Nephron progenitor cell (in vitro differentiated cells): ENCODE results near the gene ROR1.

Experiments used
- DNase-seq: peaks from one replicate; pipeline ENCODE4 v3.0.0; 2021
- H3K27ac Mint-ChIP-seq: 2 replicates; pipeline ENCODE4 v1.8.0; 2021; ENCODE audit warnings: mild to moderate bottlenecking, moderate library complexity, mixed read lengths
- H3K27me3 Mint-ChIP-seq: 2 replicates; pipeline ENCODE4 v1.8.0; 2021; ENCODE audit warnings: mild to moderate bottlenecking, low read depth, mixed read lengths; ENCODE audit not compliant: poor library complexity
- H3K36me3 Mint-ChIP-seq: 2 replicates; pipeline ENCODE4 v1.8.0; 2021; ENCODE audit warnings: low read depth, mixed read lengths
- H3K4me1 Mint-ChIP-seq: 2 replicates; pipeline ENCODE4 v1.8.0; 2021; ENCODE audit warnings: mixed read lengths
- H3K4me3 Mint-ChIP-seq: 2 replicates; pipeline ENCODE4 v1.8.0; 2021; ENCODE audit warnings: mild to moderate bottlenecking, moderate library complexity, mixed read lengths
- H3K9me3 Mint-ChIP-seq: 2 replicates; pipeline ENCODE4 v1.8.0; 2021; ENCODE audit warnings: mild to moderate bottlenecking, moderate library complexity, mixed read lengths
- TF ChIP-seq, protein P1 (sequence below): fragments of 200-600 bp; sonication (generic); IDR thresholded peaks from 2 replicates; pipeline ENCODE4 v1.5.0; 2021; ENCODE audit warnings: antibody characterized with exemption

The ROR1 gene

DNA sequence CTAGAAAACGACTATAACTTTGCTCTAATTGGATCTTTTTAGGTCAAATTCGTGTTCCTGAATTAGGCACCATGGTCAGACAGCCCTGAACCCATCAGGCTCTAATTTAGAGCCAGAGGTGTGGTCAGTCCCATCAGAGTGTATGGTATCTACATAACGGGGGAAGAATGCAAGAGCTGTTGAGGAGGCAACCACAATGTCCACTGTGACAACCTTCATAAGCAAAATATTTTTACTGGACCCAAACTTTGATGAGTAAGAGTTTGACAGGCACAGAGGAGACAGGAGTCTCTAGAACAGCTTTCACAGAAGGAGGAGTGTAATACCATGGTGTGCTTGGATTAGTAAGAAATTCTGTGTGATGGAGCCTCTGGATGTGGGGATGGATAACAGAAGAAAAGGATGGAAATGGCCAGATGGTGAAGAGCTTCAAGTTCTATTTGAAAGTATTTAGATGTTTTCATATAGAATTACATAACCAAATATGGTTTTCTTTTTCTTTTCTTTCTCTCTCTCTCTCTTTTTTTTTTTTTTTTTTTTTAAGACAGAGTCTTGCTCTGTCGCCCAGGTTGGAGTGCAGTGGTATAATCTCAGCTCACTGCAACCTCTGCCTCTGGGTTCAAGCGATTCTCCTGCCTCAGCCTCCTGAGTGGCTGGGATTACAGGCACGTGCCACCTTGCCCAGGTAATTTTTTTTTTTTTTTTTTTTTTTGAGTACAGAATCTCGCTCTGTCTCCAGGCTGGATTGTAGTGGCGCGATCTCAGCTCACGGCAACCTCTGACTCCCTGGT lies 454.5 kb downstream of the ROR1 start:
- TF ChIP-seq, protein P1, sequence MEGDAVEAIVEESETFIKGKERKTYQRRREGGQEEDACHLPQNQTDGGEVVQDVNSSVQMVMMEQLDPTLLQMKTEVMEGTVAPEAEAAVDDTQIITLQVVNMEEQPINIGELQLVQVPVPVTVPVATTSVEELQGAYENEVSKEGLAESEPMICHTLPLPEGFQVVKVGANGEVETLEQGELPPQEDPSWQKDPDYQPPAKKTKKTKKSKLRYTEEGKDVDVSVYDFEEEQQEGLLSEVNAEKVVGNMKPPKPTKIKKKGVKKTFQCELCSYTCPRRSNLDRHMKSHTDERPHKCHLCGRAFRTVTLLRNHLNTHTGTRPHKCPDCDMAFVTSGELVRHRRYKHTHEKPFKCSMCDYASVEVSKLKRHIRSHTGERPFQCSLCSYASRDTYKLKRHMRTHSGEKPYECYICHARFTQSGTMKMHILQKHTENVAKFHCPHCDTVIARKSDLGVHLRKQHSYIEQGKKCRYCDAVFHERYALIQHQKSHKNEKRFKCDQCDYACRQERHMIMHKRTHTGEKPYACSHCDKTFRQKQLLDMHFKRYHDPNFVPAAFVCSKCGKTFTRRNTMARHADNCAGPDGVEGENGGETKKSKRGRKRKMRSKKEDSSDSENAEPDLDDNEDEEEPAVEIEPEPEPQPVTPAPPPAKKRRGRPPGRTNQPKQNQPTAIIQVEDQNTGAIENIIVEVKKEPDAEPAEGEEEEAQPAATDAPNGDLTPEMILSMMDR = no peak
- H3K9me3 Mint-ChIP-seq = no peaks in the 10 kb centered on the region
- no peak overlapping the region for H3K4me3 Mint-ChIP-seq
- peaks cover 20% of the 10 kb centered on the region for H3K4me1 Mint-ChIP-seq
- no peak for DNase-seq
- H3K36me3 Mint-ChIP-seq = no peaks in the 10 kb centered on the region
- peaks cover 21% of the 10 kb centered on the region for H3K27me3 Mint-ChIP-seq
- no peak overlapping the region for H3K27ac Mint-ChIP-seq

DNA sequence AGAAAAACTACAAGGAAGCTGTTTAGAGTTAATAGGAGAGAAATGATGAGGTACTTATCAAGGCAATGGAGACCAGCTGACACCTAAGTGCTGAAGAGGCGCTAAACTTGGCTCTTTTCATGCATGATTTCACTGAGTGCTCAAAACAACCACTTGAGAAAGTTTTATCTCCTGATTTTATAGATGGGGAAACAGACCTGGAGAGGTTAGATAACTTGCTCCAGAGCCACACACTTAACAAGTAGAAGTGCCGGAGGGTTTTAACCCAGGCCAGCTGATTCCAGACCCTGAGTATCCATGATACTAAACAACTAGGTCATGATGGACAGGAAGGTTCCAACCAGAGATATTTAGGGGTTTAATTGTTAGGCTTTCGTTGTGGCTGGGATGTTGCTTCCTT lies 455.5 kb downstream of the ROR1 start:
- Mint-ChIP-seq H3K9me3 (no peaks in the 10 kb centered on the region), H3K4me3 (no peak overlapping the region), H3K27ac (no peak overlapping the region), H3K36me3 (no peaks in the 10 kb centered on the region), H3K4me1 (peaks cover 25% of the 10 kb centered on the region), H3K27me3 (peaks cover 20% of the 10 kb centered on the region)
- no peak for DNase-seq
- TF ChIP-seq, protein P1 = no peak
